Endothelial cell of umbilical vein (primary cell): ENCODE measurements around the gene PRR5L. TPM values are rescaled to one million over a fixed set of nuclear protein-coding genes. Genes with fewer than 3 reads are reported as not detected.

Experiments used
- BruUV-seq: library from RNA; stranded (reverse); fragments of 400-500 nt; replicated peaks from 2 replicates; lab custom pipeline; 2021; lab: Mats Ljungman, UMichigan
- CTCF ChIA-PET: fragments of 300-600, 350-600 bp; sonication (Branson Sonifier 250); formaldehyde crosslinking; loops from one replicate; lab custom pipeline; 2021; ENCODE audit warnings: antibody characterized with exemption, inconsistent platforms; lab: Charles Lee
- POLR2A ChIA-PET: fragments of 300-600, 350-600 bp; sonication (Branson Sonifier 250); formaldehyde crosslinking; loops from one replicate; lab custom pipeline; 2021; ENCODE audit warnings: antibody characterized with exemption, inconsistent platforms; lab: Charles Lee
- DNase-seq: peaks from one replicate; pipeline ENCODE4 v3.0.0-alpha.2; 2011; ENCODE audit warnings: low read depth, low spot score
- FAIRE-seq: peaks from 2 replicates; lab custom pipeline; 2011; peaks lifted over from hg19 to GRCh38; lab: Jason Lieb, UNC
- H2AFZ ChIP-seq: 2 replicates; pipeline ENCODE4 v1.6.0; 2012; ENCODE audit warnings: low read depth, low read length, control low read depth, inconsistent platforms
- H3K27ac ChIP-seq: 2 replicates; pipeline ENCODE4 v1.5.1; 2011; ENCODE audit warnings: low read depth, mild to moderate bottlenecking, control low read depth, low read length, moderate library complexity; ENCODE audit not compliant: insufficient read depth
- H3K27me3 ChIP-seq, 2 experiments: 2 replicates each; pipeline versions ENCODE4 v1.6.0 to v1.6.1; 2011; ENCODE audit warnings: low read length in 2 of 2, mixed read lengths in 1 of 2; ENCODE audit not compliant: control insufficient read depth in 2 of 2, insufficient read depth in 2 of 2
- H3K36me3 ChIP-seq, 2 experiments: 2 replicates in 1 of 2; 3 replicates in 1 of 2; pipeline ENCODE4 v1.5.1; 2011; ENCODE audit warnings: low read length in 2 of 2, mild to moderate bottlenecking in 1 of 2, moderate library complexity in 1 of 2; ENCODE audit not compliant: control insufficient read depth in 2 of 2, insufficient read depth in 2 of 2; ENCODE audit errors: extremely low read depth in 1 of 2
- H3K4me1 ChIP-seq: 3 replicates; pipeline ENCODE4 v1.5.1; 2011; ENCODE audit warnings: mild to moderate bottlenecking, low read length; ENCODE audit not compliant: control insufficient read depth, insufficient read depth; ENCODE audit errors: extremely low read depth
- H3K4me2 ChIP-seq: 2 replicates; pipeline ENCODE4 v1.6.1; 2011; ENCODE audit warnings: low read length, control low read depth, mixed read lengths; ENCODE audit not compliant: insufficient read depth
- H3K4me3 ChIP-seq, 3 experiments: fragments of 200-600 bp in 1 of 3; sonication (generic), shearing (Covaris generic) in 1 of 3; replicated peaks in 1 of 3; 2 replicates each; pipeline ENCODE4 v1.5.1; 2011 to 2016; ENCODE audit warnings: control low read depth in 3 of 3, low read length in 3 of 3, mild to moderate bottlenecking in 2 of 3, inconsistent platforms in 1 of 3, low read depth in 1 of 3, moderate library complexity in 1 of 3; ENCODE audit not compliant: insufficient read depth in 1 of 3
- H3K79me2 ChIP-seq: 2 replicates; pipeline ENCODE4 v1.6.0; 2012; ENCODE audit warnings: low read length, inconsistent platforms; ENCODE audit not compliant: control insufficient read depth, insufficient read depth
- H3K9ac ChIP-seq: replicated peaks from 2 replicates; pipeline ENCODE3; 2011; ENCODE audit warnings: low read length, control low read depth; ENCODE audit not compliant: insufficient read depth; ENCODE audit errors: extremely low read depth
- H3K9me1 ChIP-seq: replicated peaks from 3 replicates; pipeline ENCODE4 v1.6.0; 2011; ENCODE audit warnings: mild to moderate bottlenecking, low read length; ENCODE audit not compliant: control insufficient read depth, insufficient read depth; ENCODE audit errors: extremely low read depth
- H3K9me3 ChIP-seq: replicated peaks from 2 replicates; pipeline ENCODE4 v1.5.1; 2012; ENCODE audit warnings: low read length, inconsistent platforms; ENCODE audit not compliant: control insufficient read depth, insufficient read depth
- H4K20me1 ChIP-seq: replicated peaks from 2 replicates; pipeline ENCODE3; 2011; ENCODE audit warnings: mild to moderate bottlenecking, low read length; ENCODE audit not compliant: control insufficient read depth, insufficient read depth; ENCODE audit errors: extremely low read depth
- EZH2 ChIP-seq: IDR thresholded peaks from 2 replicates; pipeline ENCODE4 v1.6.1; 2012; ENCODE audit warnings: borderline replicate concordance, low read depth, mild to moderate bottlenecking, moderate library complexity, low read length, inconsistent platforms; ENCODE audit not compliant: severe bottlenecking
- FOS ChIP-seq: IDR thresholded peaks from 2 replicates; pipeline ENCODE4 v1.6.1; 2011; ENCODE audit warnings: mild to moderate bottlenecking, low read length, moderate library complexity, borderline replicate concordance; ENCODE audit not compliant: insufficient read depth
- GATA2 ChIP-seq: IDR thresholded peaks from 2 replicates; pipeline ENCODE4 v1.7.0; 2011; ENCODE audit warnings: low read depth, mild to moderate bottlenecking, moderate library complexity, mixed read lengths, low read length; ENCODE audit not compliant: insufficient read length, insufficient read depth
- JUN ChIP-seq: IDR thresholded peaks from 2 replicates; pipeline ENCODE4 v1.6.1; 2011; ENCODE audit warnings: borderline replicate concordance, low read depth; ENCODE audit not compliant: insufficient read length, insufficient read depth
- MYC ChIP-seq: IDR thresholded peaks from one replicate; pipeline ENCODE4 v1.6.1; 2011; ENCODE audit warnings: mild to moderate bottlenecking, low read depth, low read length
- POLR2A ChIP-seq: IDR thresholded peaks from 2 replicates; pipeline ENCODE4 v1.6.1; 2012; ENCODE audit warnings: low read depth, mild to moderate bottlenecking, control low read depth, low read length
- dilution Hi-C: fragments of 300-500 bp; cut with MboI; formaldehyde crosslinking; loops from one replicate; pipeline ENCODE4 v1.15.0; 2019; ENCODE audit warnings: low sequenced_read_pairs; ENCODE audit not compliant: extremely low pct_ligation_motif_present
- intact Hi-C: fragments of 100-400 bp; cut with micrococcal nuclease; formaldehyde crosslinking; loops from one replicate; pipeline ENCODE4 v1.10.0; 2022
- polyA plus RNA-seq, 4 experiments: library from polyadenylated mRNA; depleted of rRNA in 3 of 4; stranded (reverse) in 3 of 4; unstranded in 1 of 4; fragments of >200 nt; gene quantifications; 2 replicates each; pipeline versions ENCODE4 v1.2.1 to v1.2.3, GENCODE V29; 2011 to 2012; ENCODE audit warnings: missing spikeins in 1 of 4
- total RNA-seq: library from RNA; stranded (reverse); gene quantifications from 2 replicates; pipeline ENCODE4 v1.2.3, GENCODE V29; 2021

PRR5L gene
- total and polyA plus RNA-seq, 2 donors (not counting 3 experiments of a cell fraction or from before 2014, with no cell fraction given) = 2.5 to 6.1 TPM

DNA sequence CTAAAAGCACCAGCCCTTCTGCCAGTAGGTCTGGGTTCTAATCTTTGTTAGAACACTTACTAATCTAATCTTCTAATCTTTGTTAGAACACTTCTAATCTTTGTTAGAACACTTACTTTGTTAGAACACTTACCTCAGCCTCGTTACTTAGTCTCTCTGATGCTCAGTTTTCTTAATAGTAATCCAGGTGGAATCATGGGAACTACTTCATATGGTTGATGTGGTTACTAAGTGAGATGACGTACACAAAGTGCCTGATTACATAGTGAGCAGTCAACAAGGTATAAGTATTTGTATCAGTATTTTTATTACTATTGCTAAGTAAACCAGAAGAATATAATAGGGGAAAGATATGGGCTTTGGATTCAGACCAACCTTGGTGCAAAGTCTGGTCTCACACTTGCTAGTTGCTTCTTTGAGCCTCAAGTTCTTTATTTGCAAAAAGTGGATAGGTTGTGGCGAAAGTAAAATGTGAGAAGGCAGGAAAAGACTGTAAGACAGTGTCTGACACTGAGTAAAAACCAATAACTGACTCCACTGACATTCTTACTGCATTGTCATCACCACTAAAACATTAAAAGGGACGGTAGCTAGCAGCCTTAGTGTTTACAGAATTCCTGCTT is 130.2 kb downstream of the PRR5L start:
- no peak for TF ChIP-seq EZH2
- no peak for TF ChIP-seq JUN
- TF ChIP-seq GATA2 = no peak
- no peak for TF ChIP-seq FOS
- BruUV-seq = no TSS peak
- H3K27me3 ChIP-seq = no peaks in the 10 kb centered on the region
- ChIA-PET CTCF (no interaction called here), POLR2A (no interaction called here)
- H3K4me3 ChIP-seq = no peak overlapping the region
- no peak overlapping the region for H3K4me2 ChIP-seq
- dilution Hi-C loops (no loop called here), intact Hi-C loops (no loop called here)
- H3K36me3 ChIP-seq = no peaks in the 10 kb centered on the region
- FAIRE-seq (no peak), DNase-seq (no peak)
- no peaks in the 10 kb centered on the region for H4K20me1 ChIP-seq
- H3K79me2 ChIP-seq = no peaks in the 10 kb centered on the region
- H3K27ac ChIP-seq = no peak overlapping the region
- no peaks in the 10 kb centered on the region for H3K9me1 ChIP-seq
- H2AFZ ChIP-seq = no peak overlapping the region
- no peaks in the 10 kb centered on the region for H3K9me3 ChIP-seq
- no peak overlapping the region for H3K9ac ChIP-seq
- H3K4me1 ChIP-seq = peaks cover under 1% of the 10 kb centered on the region

- Histone ChIP-seq H3K9me1 (no peaks in the 10 kb centered on the region), H3K27me3 (no peaks in the 10 kb centered on the region), H3K27ac (no peak overlapping the region), H3K9ac (no peak overlapping the region), H2AFZ (no peak overlapping the region), H3K4me3 (no peak overlapping the region), H4K20me1 (no peaks in the 10 kb centered on the region), H3K36me3 (no peaks in the 10 kb centered on the region), H3K9me3 (no peaks in the 10 kb centered on the region), H3K79me2 (no peaks in the 10 kb centered on the region), H3K4me2 (no peak overlapping the region), H3K4me1 (peaks cover 7% of the 10 kb centered on the region)
- ChIA-PET CTCF (no interaction called here), POLR2A (no interaction called here)
- DNase-seq (no peak), FAIRE-seq (no peak)
- intact Hi-C loops (no loop called here), dilution Hi-C loops (no loop called here)
- no TSS peak for BruUV-seq
- TF ChIP-seq MYC = no peak
- no peak for TF ChIP-seq POLR2A
These were observed 131.0 kb downstream of the PRR5L start for GRCh38 chr11:36427079-36427478.
